Measurements from ENCODE around the gene COL6A1. TPM values are rescaled to one million over a fixed set of nuclear protein-coding genes. Genes with fewer than 3 reads are reported as not detected.

The COL6A1 gene
- total and polyA plus RNA-seq, 10 donors: 76.5 to 190 (median 129) TPM

DNA sequence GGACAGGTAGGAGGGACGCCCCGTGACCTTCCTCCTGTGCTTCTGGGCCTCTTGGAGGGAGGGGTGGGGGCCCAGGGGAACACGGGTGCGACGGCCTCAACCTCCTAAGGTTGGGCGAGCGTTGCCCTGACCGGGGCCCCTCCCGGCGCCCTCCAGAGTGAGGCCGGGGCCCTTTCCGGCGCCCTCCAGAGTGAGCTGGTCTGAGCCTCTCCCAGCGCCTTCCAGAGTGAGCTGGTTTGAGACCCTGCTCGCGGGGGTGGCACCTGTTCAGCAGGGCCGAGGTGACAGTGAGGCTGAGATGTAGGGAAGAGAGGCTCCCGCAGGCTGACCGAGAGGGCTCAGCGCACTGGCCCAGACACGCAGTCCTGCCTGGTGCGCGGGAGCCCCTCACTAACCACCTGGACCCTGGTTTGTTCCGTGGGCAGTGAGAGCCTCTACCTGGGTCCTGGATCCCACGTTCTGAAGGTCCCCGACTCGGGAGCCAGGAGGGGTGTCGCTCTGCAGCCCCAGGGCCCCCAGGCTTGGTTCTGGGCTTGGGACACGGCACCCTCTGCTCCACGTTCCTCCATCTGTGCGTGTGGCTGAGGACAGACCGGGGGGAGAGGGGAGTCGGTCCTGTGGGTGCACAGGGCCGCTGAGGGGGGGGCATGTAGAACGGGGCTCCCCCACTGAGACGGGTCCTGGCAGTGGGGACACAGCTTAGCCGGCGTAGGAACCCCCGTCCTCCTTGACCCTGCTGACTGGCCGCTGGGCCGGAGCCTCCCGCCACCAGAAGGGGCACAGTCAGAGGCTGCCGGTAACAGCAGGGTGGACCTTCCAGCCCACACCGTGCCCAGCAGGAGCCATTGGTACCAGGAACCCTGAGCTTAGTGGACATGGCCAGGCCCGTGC, 1.4 kb downstream of the COL6A1 start:
- H3K27ac ChIP-seq: peak overlapping the region in 5 of 8 donors; percentile 59 to 82 (median 73)
- 52 to 63% (median 56%) methylated on average over 17 to 45 of the region's 45 CpGs for WGBS, 5 donors
- H3K4me1 ChIP-seq: peaks cover 0 to 33% (median 19%) of the 10 kb centered on the region in 6 donors
- intact Hi-C loops (cut with DNase I; ENCODE audit: low total_unique reads): no loop called here
- H3K27me3 ChIP-seq (replicated peaks in 1 of 7): peaks cover 0 to 50% (median 9%) of the 10 kb centered on the region in 7 donors
- peak overlapping the region; percentile 52 to 79 (median 55) for H3K4me3 ChIP-seq
- peaks cover 0 to 32% (median 4%) of the 10 kb centered on the region in 6 donors for H3K36me3 ChIP-seq
- TF ChIP-seq CTCF (IDR thresholded peaks at IDR 0.05 in 8 of 11, conservative IDR thresholded peaks at IDR 0.05 in 3 of 11) (no peak), POLR2AphosphoS5 (IDR thresholded peaks at IDR 0.05) (no peak), POLR2A (IDR thresholded peaks at IDR 0.05) (no peak)
- H3K9me3 ChIP-seq: no peaks in the 10 kb centered on the region
- peak; percentile 75 for DNase-seq

DNA sequence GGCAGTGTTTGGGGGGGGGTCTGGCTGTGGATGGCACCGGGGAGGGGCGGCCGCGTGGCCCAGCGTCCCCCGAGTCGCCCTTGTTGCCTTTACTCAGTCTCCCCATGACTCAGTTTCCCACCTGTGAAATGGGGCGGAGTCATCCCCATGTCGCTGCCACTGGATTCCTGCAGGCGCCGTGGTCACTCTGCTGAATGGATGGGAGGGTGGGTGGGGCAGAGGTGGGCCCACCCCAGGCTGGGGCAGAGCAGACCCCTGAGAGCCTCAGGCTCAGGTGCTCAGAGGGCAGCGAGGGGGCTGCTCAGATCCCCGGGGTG, 2.0 kb downstream of the COL6A1 start:
- DNase-seq: peak; percentile 49
- H3K4me3 ChIP-seq: peak overlapping the region in 5 of 8 donors; percentile 52 to 79 (median 56)

GRCh38 chr21:45983981-45984551, 2.5 kb downstream of the COL6A1 start:
- WGBS, 5 donors: 90 to 95% (median 92%) methylated on average over 24 to 38 of the region's 38 CpGs
- peaks cover 0 to 38% (median 4%) of the 10 kb centered on the region in 6 donors for H3K36me3 ChIP-seq
- peak; percentile 75 for DNase-seq
- H3K4me3 ChIP-seq: peak overlapping the region in 5 of 8 donors; percentile 4 to 79 (median 53)
- peaks cover 0 to 33% (median 19%) of the 10 kb centered on the region in 6 donors for H3K4me1 ChIP-seq
- peaks cover 0 to 41% (median 9%) of the 10 kb centered on the region in 7 donors for H3K27me3 ChIP-seq (replicated peaks in 1 of 7)
- peak overlapping the region in 4 of 8 donors; percentile 4 to 73 (median 40) for H3K27ac ChIP-seq
- H3K9me3 ChIP-seq: no peaks in the 10 kb centered on the region
- intact Hi-C loops (cut with DNase I; ENCODE audit: low total_unique reads): no loop called here
- peak in 2 of 3 donors; percentile 15 to 20 for TF ChIP-seq POLR2AphosphoS5 (IDR thresholded peaks at IDR 0.05)
- no peak for TF ChIP-seq POLR2A (IDR thresholded peaks at IDR 0.05)

More for the DNA sequence above, 2.0 kb downstream of the COL6A1 start:
- 84 to 97% (median 90%) methylated on average over 11 to 13 of the region's 13 CpGs for WGBS, 5 donors
- Histone ChIP-seq H3K4me1 (peaks cover 0 to 33% (median 19%) of the 10 kb centered on the region in 6 donors), H3K36me3 (peaks cover 0 to 33% (median 4%) of the 10 kb centered on the region in 6 donors), H3K27ac (peak overlapping the region in 3 of 8 donors; percentile 21 to 73 (median 59)), H3K9me3 (no peaks in the 10 kb centered on the region), H3K27me3 (replicated peaks in 1 of 7) (peaks cover 0 to 46% (median 9%) of the 10 kb centered on the region in 7 donors)
- intact Hi-C loops (cut with DNase I; ENCODE audit: low total_unique reads): no loop called here
- no peak for TF ChIP-seq CTCF (IDR thresholded peaks at IDR 0.05 in 8 of 11, conservative IDR thresholded peaks at IDR 0.05 in 3 of 11)
- TF ChIP-seq POLR2AphosphoS5 (IDR thresholded peaks at IDR 0.05): no peak
- no peak for TF ChIP-seq POLR2A (IDR thresholded peaks at IDR 0.05)

DNA sequence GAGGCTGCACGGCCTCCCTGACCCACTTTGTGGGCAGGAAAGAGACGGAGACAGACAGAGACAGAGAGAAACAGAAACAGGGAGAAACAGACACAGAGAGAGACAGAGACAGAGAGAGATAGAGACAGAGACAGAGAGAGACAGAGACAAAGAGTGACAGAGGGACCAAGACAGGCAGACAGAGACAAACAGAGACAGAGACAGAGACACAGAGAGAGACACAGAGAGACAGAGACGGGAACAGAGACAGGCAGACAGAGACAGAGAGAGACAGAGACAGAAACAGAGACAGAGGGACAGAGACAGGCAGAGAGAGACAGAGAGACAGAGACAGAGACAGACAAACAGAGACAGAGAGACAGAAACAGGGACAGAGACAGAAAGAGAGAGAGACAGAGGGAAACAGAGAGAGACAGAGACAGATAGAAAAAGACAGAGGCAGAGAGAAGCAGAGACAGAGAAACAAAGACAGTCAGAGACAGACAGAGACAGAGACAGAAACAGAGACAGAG, 3.1 kb downstream of the COL6A1 start:
- Histone ChIP-seq H3K4me3 (no peak overlapping the region), H3K36me3 (peaks cover 0 to 43% (median 6%) of the 10 kb centered on the region in 6 donors), H3K4me1 (peaks cover 0 to 33% (median 19%) of the 10 kb centered on the region in 6 donors), H3K27me3 (replicated peaks in 1 of 7) (peaks cover 0 to 35% (median 9%) of the 10 kb centered on the region in 7 donors), H3K9me3 (no peaks in the 10 kb centered on the region), H3K27ac (peak overlapping the region in 2 of 8 donors; percentile 4 to 21)
- WGBS, 5 donors: 61 to 89% (median 73%) methylated on average over 3 of the region's 3 CpGs
- intact Hi-C loops (cut with DNase I; ENCODE audit: low total_unique reads): no loop called here
- TF ChIP-seq CTCF (IDR thresholded peaks at IDR 0.05 in 8 of 11, conservative IDR thresholded peaks at IDR 0.05 in 3 of 11) (no peak), POLR2AphosphoS5 (IDR thresholded peaks at IDR 0.05) (no peak), POLR2A (IDR thresholded peaks at IDR 0.05) (no peak)
- no peak for DNase-seq

All from spleen (tissue), 11 donors.